Measurements from ENCODE around the gene CRISPLD2.

DNA sequence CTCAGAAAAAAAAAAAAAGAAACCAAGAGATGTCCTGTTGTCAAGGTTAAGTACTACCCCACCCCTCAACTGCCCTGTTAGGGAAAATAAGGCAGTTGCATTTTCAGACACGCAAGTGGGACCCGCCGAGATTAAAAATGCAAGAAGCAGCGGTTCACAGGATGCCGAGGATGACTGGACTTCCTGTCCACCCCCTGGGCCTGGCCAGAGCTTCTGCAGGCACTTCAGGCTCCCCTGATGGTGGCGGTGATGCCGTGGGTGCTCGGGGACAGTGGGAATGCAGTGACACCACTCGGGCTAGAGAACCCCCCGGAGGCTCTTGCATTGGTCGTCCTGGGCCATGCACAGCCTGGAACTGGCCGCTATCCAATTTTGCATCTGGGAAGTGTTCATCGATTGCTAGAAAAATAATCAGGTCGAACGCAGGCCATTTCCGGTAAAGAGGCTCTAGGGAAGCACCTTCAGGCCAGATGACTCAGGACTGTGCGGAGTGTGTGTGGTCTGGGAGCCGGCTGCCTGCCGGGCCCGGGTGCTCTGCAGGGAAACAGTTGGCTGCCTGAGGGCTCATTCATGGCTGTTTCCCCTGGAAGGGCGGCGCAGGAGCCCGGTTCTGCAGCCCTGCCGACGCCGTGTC, 13.4 kb upstream of the CRISPLD2 start:
- TF ChIP-seq CTCF (conservative IDR thresholded peaks at IDR 0.05; ENCODE audit: low read length) (no peak), EZH2phosphoT487 (IDR thresholded peaks at IDR 0.05; ENCODE audit: borderline replicate concordance, low read depth, low read length) (no peak)

Measured in OCI-LY7 (cell line).